Lower leg skin (tissue), 4 donors: ENCODE data around the gene RNF121. TPM values are rescaled to one million over a fixed set of nuclear protein-coding genes. Genes with fewer than 3 reads are reported as not detected.

ENCODE experiments used
- DNase-seq, 2 donors: peaks; one replicate each; pipeline ENCODE4 v3.0.0-alpha.2; 2019; ENCODE audit warnings: low spot score in 2 of 2
- H3K4me3 ChIP-seq: fragments of 200-600 bp; sonication (generic); 2 replicates; pipeline ENCODE4 v1.5.1; 2017; ENCODE audit warnings: mild to moderate bottlenecking, low read depth; ENCODE audit not compliant: poor library complexity, severe bottlenecking
- POLR2A ChIP-seq, 2 donors: fragments of 450-650 bp; IDR thresholded peaks; one replicate each; pipeline ENCODE4 v1.6.1; 2016 to 2017; ENCODE audit warnings: antibody characterized with exemption in 2 of 2, mild to moderate bottlenecking in 1 of 2, moderate library complexity in 1 of 2
- WGBS, 2 donors: methylation state at CpG; one replicate each; pipeline ENCODE4 v1.1.5; 2018; 5-methylcytosine and 5-hydroxymethylcytosine counted together
- intact Hi-C: fragments of 100-400 bp; cut with DNase I; formaldehyde crosslinking; loops from one replicate; pipeline ENCODE4 v1.15.0; 2023; ENCODE audit warnings: low total_unique reads
- total RNA-seq, 4 donors: library from RNA; depleted of rRNA; stranded (reverse); fragments of >200 nt; gene quantifications; one replicate each; pipeline ENCODE4 v1.1.0, GENCODE V29; 2016
- TF ChIP-seq, protein P1 (sequence below), 3 donors: fragments of 450-650 bp; IDR thresholded peaks; one replicate each; pipeline ENCODE4 v1.5.1; 2016; ENCODE audit warnings: antibody characterized with exemption in 3 of 3, mild to moderate bottlenecking in 3 of 3, moderate library complexity in 2 of 3

The RNF121 gene
- total RNA-seq, 4 donors from 2014 or later = 13.2 to 27.6 (median 18.6) TPM

DNA sequence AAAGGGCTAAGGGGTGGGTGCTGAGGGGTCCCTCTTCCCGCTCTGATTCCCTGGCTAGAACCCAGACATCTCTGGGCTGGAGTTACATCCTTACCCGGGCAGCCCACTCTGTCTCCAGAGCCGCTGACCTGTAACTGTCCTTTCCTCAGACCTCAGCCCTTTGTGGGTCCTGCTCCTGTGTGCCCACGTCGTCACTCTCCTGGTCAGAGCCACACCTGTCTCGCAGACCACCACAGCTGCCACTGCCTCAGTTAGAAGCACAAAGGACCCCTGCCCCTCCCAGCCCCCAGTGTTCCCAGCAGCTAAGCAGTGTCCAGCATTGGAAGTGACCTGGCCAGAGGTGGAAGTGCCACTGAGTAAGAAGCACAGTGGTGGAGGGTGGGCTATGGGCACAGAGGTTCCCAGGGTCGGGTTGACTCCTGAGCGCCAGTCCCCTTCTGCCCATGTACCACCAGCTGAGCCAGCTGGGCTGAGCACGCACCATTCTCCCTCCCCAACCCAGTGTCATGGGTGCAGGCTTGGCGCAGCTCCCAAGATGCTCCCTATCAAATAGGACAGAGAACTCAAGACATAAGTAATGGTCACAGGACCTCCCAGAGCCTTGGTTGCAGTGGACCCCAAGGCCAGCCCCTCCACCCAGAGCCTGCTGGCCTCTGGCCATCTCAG, 71.5 kb downstream of the RNF121 start:
- intact Hi-C loops = no loop called here
- no peak overlapping the region for H3K4me3 ChIP-seq
- no peak for TF ChIP-seq POLR2A (IDR thresholded peaks at IDR 0.05)
- TF ChIP-seq, protein P1, sequence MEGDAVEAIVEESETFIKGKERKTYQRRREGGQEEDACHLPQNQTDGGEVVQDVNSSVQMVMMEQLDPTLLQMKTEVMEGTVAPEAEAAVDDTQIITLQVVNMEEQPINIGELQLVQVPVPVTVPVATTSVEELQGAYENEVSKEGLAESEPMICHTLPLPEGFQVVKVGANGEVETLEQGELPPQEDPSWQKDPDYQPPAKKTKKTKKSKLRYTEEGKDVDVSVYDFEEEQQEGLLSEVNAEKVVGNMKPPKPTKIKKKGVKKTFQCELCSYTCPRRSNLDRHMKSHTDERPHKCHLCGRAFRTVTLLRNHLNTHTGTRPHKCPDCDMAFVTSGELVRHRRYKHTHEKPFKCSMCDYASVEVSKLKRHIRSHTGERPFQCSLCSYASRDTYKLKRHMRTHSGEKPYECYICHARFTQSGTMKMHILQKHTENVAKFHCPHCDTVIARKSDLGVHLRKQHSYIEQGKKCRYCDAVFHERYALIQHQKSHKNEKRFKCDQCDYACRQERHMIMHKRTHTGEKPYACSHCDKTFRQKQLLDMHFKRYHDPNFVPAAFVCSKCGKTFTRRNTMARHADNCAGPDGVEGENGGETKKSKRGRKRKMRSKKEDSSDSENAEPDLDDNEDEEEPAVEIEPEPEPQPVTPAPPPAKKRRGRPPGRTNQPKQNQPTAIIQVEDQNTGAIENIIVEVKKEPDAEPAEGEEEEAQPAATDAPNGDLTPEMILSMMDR (IDR thresholded peaks at IDR 0.05) = no peak
- DNase-seq = no peak
- WGBS, 2 donors = 74 to 84% methylated on average over 6 to 7 of the region's 10 CpGs

DNA sequence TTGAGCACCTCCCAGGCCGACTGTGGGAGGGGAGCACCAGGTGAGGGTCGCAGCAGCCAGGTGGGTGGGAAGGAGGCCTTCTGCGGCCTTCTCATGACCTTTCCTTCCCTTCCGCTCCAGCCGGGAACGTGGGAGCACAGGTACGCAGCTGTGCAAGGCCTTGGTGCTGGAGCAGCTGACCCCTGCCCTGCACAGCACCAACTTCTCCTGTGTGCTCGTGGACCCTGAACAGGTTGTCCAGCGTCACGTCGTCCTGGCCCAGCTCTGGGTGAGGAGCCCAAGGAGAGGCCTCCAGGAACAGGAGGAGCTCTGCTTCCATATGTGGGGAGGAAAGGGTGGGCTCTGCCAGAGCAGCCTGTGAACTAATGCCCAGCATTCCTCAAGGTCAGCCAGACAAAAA, 72.4 kb downstream of the RNF121 start:
- TF ChIP-seq, protein P1 (IDR thresholded peaks at IDR 0.05) = no peak
- no peak for TF ChIP-seq POLR2A (IDR thresholded peaks at IDR 0.05)
- intact Hi-C loops = no loop called here
- no peak for DNase-seq
- WGBS, 2 donors = 83 to 89% methylated on average over 11 of the region's 11 CpGs
- no peak overlapping the region for H3K4me3 ChIP-seq

DNA sequence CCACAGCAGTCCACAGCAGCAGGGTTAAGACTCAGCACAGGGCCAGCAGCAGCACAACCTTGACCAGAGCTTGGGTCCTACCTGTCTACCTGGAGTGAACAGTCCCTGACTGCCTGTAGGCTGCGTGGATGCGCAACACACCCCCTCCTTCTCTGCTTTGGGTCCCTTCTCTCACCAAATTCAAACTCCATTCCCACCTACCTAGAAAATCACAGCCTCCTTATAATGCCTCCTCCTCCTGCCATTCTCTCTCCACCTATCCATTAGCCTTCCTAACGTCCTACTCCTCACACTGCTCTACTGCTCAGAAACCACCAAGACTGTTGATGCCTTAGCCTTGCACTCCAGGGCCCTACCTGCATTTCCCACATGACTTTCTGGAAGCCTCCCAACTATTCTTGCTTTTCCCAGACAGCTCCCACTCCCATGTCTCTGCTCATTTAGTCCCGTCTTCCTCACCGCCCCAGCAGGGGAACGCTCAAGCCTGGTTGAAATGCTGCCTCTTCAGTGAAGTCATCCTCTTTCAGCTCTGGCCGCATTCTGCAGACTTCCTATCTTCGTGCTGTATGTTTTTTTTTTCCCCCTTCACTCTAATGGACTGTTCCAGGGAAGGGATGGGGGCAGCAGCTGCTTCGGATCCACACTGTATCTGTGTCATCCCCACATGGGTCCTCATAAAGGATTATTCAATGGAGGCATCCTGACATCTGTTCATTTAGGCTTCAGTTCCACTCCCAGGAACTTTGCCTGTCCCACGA, 73.2 kb downstream of the RNF121 start:
- DNase-seq = no peak
- H3K4me3 ChIP-seq = no peak overlapping the region
- intact Hi-C loops = no loop called here
- no peak for TF ChIP-seq POLR2A (IDR thresholded peaks at IDR 0.05)
- TF ChIP-seq, protein P1 (IDR thresholded peaks at IDR 0.05) = no peak
- 58 to 61% methylated on average over 10 of the region's 10 CpGs for WGBS, 2 donors

DNA sequence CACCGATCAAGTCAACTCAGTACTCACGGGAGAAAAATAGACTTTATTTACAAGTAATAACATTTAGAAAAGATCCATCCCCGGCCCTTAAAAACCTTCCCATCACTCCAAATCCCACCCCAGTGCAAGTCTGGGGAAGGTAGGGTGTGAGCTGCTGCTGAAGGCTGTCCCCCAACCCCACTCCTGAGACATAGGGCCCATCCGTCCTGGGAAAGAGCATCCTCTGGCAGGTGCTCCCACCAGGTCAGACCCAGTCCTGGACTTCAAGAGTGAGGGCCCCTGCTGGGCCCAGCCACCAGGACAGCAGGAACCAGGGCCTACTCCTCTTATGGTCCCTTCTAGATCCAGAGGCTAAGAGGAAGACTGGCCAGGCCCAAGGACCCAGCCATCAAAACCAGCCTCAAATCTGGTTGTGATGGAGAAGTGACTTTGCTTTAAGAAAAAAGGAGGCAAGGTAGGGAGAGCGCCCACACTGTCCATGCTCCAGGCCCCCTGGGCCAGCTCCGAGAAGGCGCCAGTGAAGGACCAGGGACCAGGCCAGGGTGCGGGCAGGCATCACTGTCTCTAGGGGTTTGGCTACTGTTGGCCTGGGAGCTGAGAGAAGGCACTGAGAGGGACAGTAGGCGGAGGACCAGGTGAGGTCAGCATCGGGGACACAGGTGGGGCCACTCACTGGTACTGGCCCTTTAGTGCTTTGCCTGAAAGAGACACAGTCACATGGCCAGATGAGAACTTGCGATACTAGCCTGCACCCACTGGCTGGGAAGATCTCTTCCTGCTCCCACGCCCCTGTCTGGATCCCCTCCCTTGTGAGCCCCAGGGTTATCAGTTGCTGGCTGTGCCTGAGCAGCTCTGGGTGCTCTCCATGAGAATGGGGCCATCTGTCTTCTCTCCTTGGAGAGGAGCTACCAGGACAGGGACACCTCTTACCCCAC, 74.3 kb downstream of the RNF121 start:
- intact Hi-C loops = no loop called here
- 73 to 79% methylated on average over 12 of the region's 12 CpGs for WGBS, 2 donors
- DNase-seq = peak in 1 of 2 donors; percentile 84
- TF ChIP-seq, protein P1 (IDR thresholded peaks at IDR 0.05) = no peak
- no peak overlapping the region for H3K4me3 ChIP-seq

DNA sequence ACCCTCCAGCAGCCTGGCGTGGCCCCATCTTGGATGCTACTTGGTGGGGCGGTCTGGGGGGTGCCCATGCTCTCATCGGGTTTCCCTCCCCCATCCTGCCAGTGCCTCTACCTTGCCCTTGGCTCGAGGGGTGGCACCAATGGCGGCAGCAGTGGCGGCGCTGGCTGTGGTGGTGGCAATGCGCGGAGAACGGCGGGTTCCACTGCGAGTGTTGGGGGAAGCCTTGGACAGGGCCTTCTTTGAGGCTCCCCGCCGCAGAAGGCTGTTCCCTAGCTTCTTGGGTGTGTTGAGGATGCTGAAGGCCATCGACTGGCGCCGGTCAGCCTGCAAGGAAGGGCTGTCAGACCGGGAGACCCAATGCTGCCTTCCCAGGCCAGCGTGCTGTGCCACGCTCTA, 74.9 kb downstream of the RNF121 start:
- TF ChIP-seq, protein P1 (IDR thresholded peaks at IDR 0.05) = no peak
- TF ChIP-seq POLR2A (IDR thresholded peaks at IDR 0.05) = no peak
- 88 to 92% methylated on average over 19 to 20 of the region's 20 CpGs for WGBS, 2 donors
- intact Hi-C loops = no loop called here
- peak in 1 of 2 donors; percentile 85 for DNase-seq
- H3K4me3 ChIP-seq = no peak overlapping the region
